SK-N-SH (cell line): ENCODE data around the gene ATP6V0E2. TPM values are rescaled to one million over a fixed set of nuclear protein-coding genes. Genes with fewer than 3 reads are reported as not detected.

Experiments
- CTCF ChIA-PET: fragments of 300-600, 350-600 bp; formaldehyde crosslinking; extraction: SDS; loops from one replicate; lab custom pipeline; 2021; lab: Yijun Ruan, JAX
- POLR2A ChIA-PET: fragments of 350-600 bp; sonication (Branson Sonifier 250); formaldehyde crosslinking; extraction: SDS; loops from one replicate; lab custom pipeline; 2020; ENCODE audit warnings: antibody characterized with exemption, inconsistent platforms; lab: Yijun Ruan, JAX
- DNase-seq: peaks from one replicate; pipeline ENCODE4 v3.0.0; 2012
- H2AFZ ChIP-seq: fragments of 200-600 bp; sonication (generic); 2 replicates; pipeline ENCODE4 v1.8.1; 2016; ENCODE audit warnings: antibody characterized with exemption, mild to moderate bottlenecking, low read depth
- H3F3A ChIP-seq: fragments of 200-600 bp; sonication (generic); replicated peaks from 2 replicates; pipeline ENCODE3; 2016; ENCODE audit warnings: antibody characterized with exemption, mild to moderate bottlenecking; ENCODE audit not compliant: insufficient read depth
- H3K27ac ChIP-seq, 2 experiments: fragments of 200-500 bp in 1 of 2; fragments of 200-600 bp in 1 of 2; sonication (Bioruptor generic) in 1 of 2; sonication (generic), shearing (Covaris generic) in 1 of 2; 2 replicates each; pipeline versions ENCODE4 v1.5.1 to v1.6.1; 2014 to 2016; ENCODE audit warnings: low read depth in 2 of 2, inconsistent platforms in 1 of 2, low read length in 1 of 2, mild to moderate bottlenecking in 1 of 2, mixed read lengths in 1 of 2
- H3K27me3 ChIP-seq: fragments of 200-600 bp; sonication (generic), shearing (Covaris generic); 2 replicates; pipeline ENCODE4 v1.6.1; 2016; ENCODE audit warnings: mixed run types; ENCODE audit not compliant: insufficient read depth
- H3K36me3 ChIP-seq, 2 experiments: fragments of 200-500 bp in 1 of 2; fragments of 200-600 bp in 1 of 2; sonication (Bioruptor generic) in 1 of 2; sonication (generic) in 1 of 2; replicated peaks in 1 of 2; 2 replicates each; pipeline versions ENCODE3 to v1.5.1; 2014 to 2016; ENCODE audit warnings: low read length in 1 of 2, mild to moderate bottlenecking in 1 of 2; ENCODE audit not compliant: insufficient read depth in 2 of 2, control insufficient read depth in 1 of 2
- H3K4me1 ChIP-seq, 2 experiments: fragments of 200-500 bp in 1 of 2; fragments of 200-600 bp in 1 of 2; sonication (Bioruptor generic) in 1 of 2; sonication (generic), shearing (Covaris generic) in 1 of 2; 2 replicates each; pipeline versions ENCODE4 v1.5.1 to v1.6.1; 2014 to 2016; ENCODE audit warnings: low read depth in 1 of 2, low read length in 1 of 2, mixed run types in 1 of 2; ENCODE audit not compliant: insufficient read depth in 2 of 2, control insufficient read depth in 1 of 2
- H3K4me2 ChIP-seq: fragments of 200-600 bp; sonication (generic), shearing (Covaris generic); 2 replicates; pipeline ENCODE4 v1.6.1; 2017; ENCODE audit warnings: mixed run types
- H3K4me3 ChIP-seq, 2 experiments: fragments of 200-500 bp in 1 of 2; fragments of 200-600 bp in 1 of 2; sonication (Bioruptor generic) in 1 of 2; sonication (generic), shearing (Covaris generic) in 1 of 2; 2 replicates each; pipeline versions ENCODE4 v1.5.1 to v1.8.1; 2014 to 2016; ENCODE audit warnings: low read depth in 2 of 2, inconsistent platforms in 1 of 2, low read length in 1 of 2, mild to moderate bottlenecking in 1 of 2, mixed read lengths in 1 of 2, moderate library complexity in 1 of 2
- H3K79me2 ChIP-seq: fragments of 200-600 bp; sonication (generic); 2 replicates; pipeline ENCODE4 v1.8.1; 2017; ENCODE audit warnings: mild to moderate bottlenecking; ENCODE audit not compliant: insufficient read depth
- H3K9ac ChIP-seq: fragments of 200-600 bp; sonication (generic); 2 replicates; pipeline ENCODE4 v1.6.1; 2017; ENCODE audit warnings: mixed run types
- H3K9me2 ChIP-seq: fragments of 200-600 bp; sonication (generic); 2 replicates; pipeline ENCODE4 v1.6.1; 2017; ENCODE audit warnings: mixed run types
- H3K9me3 ChIP-seq: fragments of 200-600 bp; sonication (generic); 2 replicates; pipeline ENCODE4 v1.6.1; 2017; ENCODE audit warnings: mixed run types, mild to moderate bottlenecking, moderate library complexity
- H4K20me1 ChIP-seq: fragments of 200-600 bp; sonication (generic); 2 replicates; pipeline ENCODE4 v1.6.1; 2017; ENCODE audit warnings: mild to moderate bottlenecking, mixed run types; ENCODE audit not compliant: insufficient read depth
- CHD2 ChIP-seq: fragments of 150-350 bp; IDR thresholded peaks from 2 replicates; pipeline ENCODE4 v1.6.1; 2018; ENCODE audit warnings: low read length; ENCODE audit not compliant: partially characterized antibody
- CTCF ChIP-seq: fragments of 200-600 bp; sonication (generic); IDR thresholded peaks from 2 replicates; pipeline ENCODE4 v1.6.1; 2017; ENCODE audit warnings: antibody characterized with exemption, mild to moderate bottlenecking, moderate library complexity
- ELF1 ChIP-seq: IDR thresholded peaks from 2 replicates; pipeline ENCODE4 v1.4.0; 2012
- EP300 ChIP-seq, 2 experiments: IDR thresholded peaks; 2 replicates each; pipeline versions ENCODE4 v1.4.0 to v1.6.1; 2012; ENCODE audit warnings: borderline replicate concordance in 1 of 2, low read depth in 1 of 2, low read length in 1 of 2
- FOSL2 ChIP-seq: IDR thresholded peaks from 2 replicates; pipeline ENCODE4 v1.4.0; 2012; ENCODE audit warnings: low read depth, mild to moderate bottlenecking, moderate library complexity, borderline replicate concordance
- GATA2 ChIP-seq: sonication (generic); formaldehyde crosslinking; IDR thresholded peaks from 2 replicates; pipeline ENCODE4 v1.5.0; 2020; ENCODE audit warnings: mild to moderate bottlenecking, missing genetic modification reagents
- JUND ChIP-seq: IDR thresholded peaks from 2 replicates; pipeline ENCODE4 v1.4.0; 2012
- RCOR1 ChIP-seq: fragments of 150-350 bp; IDR thresholded peaks from 2 replicates; pipeline ENCODE4 v1.6.1; 2017; ENCODE audit warnings: antibody characterized with exemption, low read length
- RXRA ChIP-seq: IDR thresholded peaks from 2 replicates; pipeline ENCODE4 v1.4.0; 2012; ENCODE audit warnings: low read depth, mild to moderate bottlenecking, borderline replicate concordance
- SIN3A ChIP-seq: IDR thresholded peaks from 2 replicates; pipeline ENCODE4 v1.6.1; 2012; ENCODE audit warnings: low read depth, mild to moderate bottlenecking, low read length, moderate library complexity, borderline replicate concordance
- SMC3 ChIP-seq: IDR thresholded peaks from 2 replicates; pipeline ENCODE4 v1.6.1; 2012; ENCODE audit warnings: low read depth, low read length, improper control_type of control experiment
- TCF12 ChIP-seq: IDR thresholded peaks from 2 replicates; pipeline ENCODE4 v1.4.0; 2012
- USF1 ChIP-seq: IDR thresholded peaks from 2 replicates; pipeline ENCODE4 v1.4.0; 2012; ENCODE audit warnings: low read depth, borderline replicate concordance
- WGBS: methylation state at CpG from one replicate; pipeline ENCODE4 v1.1.6; 2017; ENCODE audit warnings: low lambda C conversion rate; 5-methylcytosine and 5-hydroxymethylcytosine counted together
- polyA plus RNA-seq, 3 experiments: library from polyadenylated mRNA; depleted of rRNA; stranded (reverse); fragments of >200 nt; gene quantifications; 2 replicates each; pipeline ENCODE4 v1.2.3, GENCODE V29; 2012

ATP6V0E2 gene
- polyA plus RNA-seq, 1 of the 3 experiments (the other 2 are of a cell fraction), result 49.6 TPM

GRCh38 chr7:149873074-149873969, at the start of gene ATP6V0E2 (continued):
- TF ChIP-seq GATA2 (CRISPR knock-in tag) (no peak), FOSL2 (no peak), RXRA (no peak), USF1 (no peak), CTCF (no peak), TCF12 (no peak), JUND (no peak), CHD2 (no peak), ELF1 (no peak), RCOR1 (no peak), EP300 (IDR thresholded peaks at IDR 0.05; ENCODE audit: borderline replicate concordance in 1 of 2, low read depth in 1 of 2, low read length in 1 of 2) (0 out of 4 replicates have a peak, but pooled peaks of 1 of the 2 experiments have one; percentile 19)

- CTCF ChIA-PET, result interaction anchor here (10.8 kb wide), 1 partner anchor 16 kb away, joined by 119 read pairs; no protein-coding TSS in a partner anchor
- no peaks in the 10 kb centered on the region for H3F3A ChIP-seq
- POLR2A ChIA-PET, result no interaction called here
- H3K9ac ChIP-seq, result no peak overlapping the region
- no peak overlapping the region for H3K27ac ChIP-seq
- H4K20me1 ChIP-seq, result no peaks in the 10 kb centered on the region
- no peak overlapping the region for H3K4me2 ChIP-seq
- no peak for DNase-seq
- no peaks in the 10 kb centered on the region for H3K36me3 ChIP-seq
- no peaks in the 10 kb centered on the region for H3K79me2 ChIP-seq
- TF ChIP-seq SMC3 (no peak), EP300 (IDR thresholded peaks at IDR 0.05; ENCODE audit: borderline replicate concordance in 1 of 2, low read depth in 1 of 2, low read length in 1 of 2) (no peak), ELF1 (no peak), SIN3A (no peak), USF1 (no peak)
- H3K4me3 ChIP-seq, result no peak overlapping the region
- peaks cover 12% of the 10 kb centered on the region; the same call in 1 of the 2 replicates for H3K27me3 ChIP-seq
- peaks cover 0 to 2% of the 10 kb centered on the region in 2 experiments; a peak in 1 of 4 replicates for H3K4me1 ChIP-seq
- no peak overlapping the region for H2AFZ ChIP-seq
- WGBS, result 59% methylated on average over 6 of the region's 13 CpGs
- no peaks in the 10 kb centered on the region for H3K9me2 ChIP-seq
- no peaks in the 10 kb centered on the region for H3K9me3 ChIP-seq
Measured at GRCh38 chr7:149824301-149824741, 49.4 kb upstream of the ATP6V0E2 start.
